Bronchus fibroblast of lung (primary cell): ENCODE results near the gene ZNF175. TPM values are rescaled to one million over a fixed set of nuclear protein-coding genes. Genes with fewer than 3 reads are reported as not detected.

Experiments used
- total RNA-seq: library from RNA; depleted of rRNA; stranded (reverse); fragments of >200 nt; gene quantifications from 2 replicates; pipeline ENCODE4 v1.2.3, GENCODE V29; 2015

Gene ZNF175
- total RNA-seq, result 1.6 and 3.0 TPM in 2 replicates

GRCh38 chr19:51570962-51571575 is at the start of gene ZNF175:
TSS of gene ZNF175 (plus strand) at chr19:51571283. CDS start at chr19:51573330, 2,047 bp downstream.

GRCh38 chr19:51531349-51532315 is 39.5 kb upstream of the ZNF175 start, which contains the start of gene SIGLEC6:
TSS of gene SIGLEC6 (minus strand) at chr19:51531670. CDS start at chr19:51531648, 22 bp downstream.

GRCh38 chr19:51630315-51630714 is 59.2 kb downstream of the ZNF175 start, which contains the start of gene SIGLEC5:
TSS of gene SIGLEC5 (minus strand) at chr19:51630401. CDS start at chr19:51630335, 66 bp downstream.

Other genes starting within 250 kb of the ZNF175 start
- 0.17 and 0.89 TPM in 2 replicates for gene VSIG10L, start 229.1 kb upstream of the ZNF175 start, total RNA-seq
- gene ETFB, start 204.9 kb upstream of the ZNF175 start, total RNA-seq, result 77.2 and 84.4 TPM in 2 replicates
- 0.89 TPM in 1 of 2 replicates, not detected in the other for gene CLDND2, start 202.3 kb upstream of the ZNF175 start, total RNA-seq
- gene NKG7, start 198.6 kb upstream of the ZNF175 start, total RNA-seq, result not detected in 2 replicates
- gene LIM2, start 183.3 kb upstream of the ZNF175 start, total RNA-seq, result not detected in 2 replicates
- gene C19orf84, start 180.7 kb upstream of the ZNF175 start, total RNA-seq, result not detected in 2 replicates
- not detected in 2 replicates for gene SIGLEC10, start 153.6 kb upstream of the ZNF175 start, total RNA-seq
- gene SIGLEC8, start 112.8 kb upstream of the ZNF175 start, total RNA-seq, result not detected in 2 replicates
- gene CEACAM18, start 92.7 kb upstream of the ZNF175 start, total RNA-seq, result not detected in 2 replicates
- not detected in 2 replicates for gene SIGLEC12, start 69.5 kb upstream of the ZNF175 start, total RNA-seq
- not detected in 2 replicates for gene SIGLEC6, start 39.6 kb upstream of the ZNF175 start, total RNA-seq
- not detected in 2 replicates for gene SIGLEC5, start 59.1 kb downstream of the ZNF175 start, total RNA-seq
- gene SIGLEC14, start 75.5 kb downstream of the ZNF175 start, total RNA-seq, result not detected in 2 replicates
- gene SPACA6, start 122.0 kb downstream of the ZNF175 start, total RNA-seq, result 3.7 and 5.4 TPM in 2 replicates
- not detected in 2 replicates for gene HAS1, start 152.7 kb downstream of the ZNF175 start, total RNA-seq
- not detected in 2 replicates for gene FPR1, start 180.6 kb downstream of the ZNF175 start, total RNA-seq
- gene FPR2, start 189.9 kb downstream of the ZNF175 start, total RNA-seq, result not detected in 2 replicates
- gene FPR3, start 223.9 kb downstream of the ZNF175 start, total RNA-seq, result not detected in 2 replicates